HepG2 (cell line): ENCODE results near the gene PPP1R7.

Experiments used
- ERF ChIP-seq: IDR thresholded peaks from 2 replicates; pipeline ENCODE4 v1.6.1; 2018; ENCODE audit warnings: missing biosample characterization, missing genetic modification reagents
- NFE2 ChIP-seq: sonication (generic); formaldehyde crosslinking; IDR thresholded peaks from 2 replicates; pipeline ENCODE4 v1.4.0; 2020; ENCODE audit warnings: missing genetic modification reagents
- ZBTB42 ChIP-seq: sonication (generic); formaldehyde crosslinking; IDR thresholded peaks from 2 replicates; pipeline ENCODE4 v1.5.0; 2020; ENCODE audit warnings: mild to moderate bottlenecking, missing genetic modification reagents
- ZNF589 ChIP-seq: sonication (generic); formaldehyde crosslinking; conservative IDR thresholded peaks from 2 replicates; pipeline ENCODE4 v1.8.0; 2022; ENCODE audit warnings: mild to moderate bottlenecking, moderate library complexity, missing genetic modification reagents
- TF ChIP-seq, protein P1 (sequence below): fragments of 450-650 bp; IDR thresholded peaks from 2 replicates; pipeline ENCODE4 v1.6.1; 2017; ENCODE audit warnings: mild to moderate bottlenecking
- TF ChIP-seq, protein P2 (sequence below): sonication (generic); formaldehyde crosslinking; IDR thresholded peaks from 2 replicates; pipeline ENCODE4 v1.4.0; 2020; ENCODE audit warnings: low read depth, missing genetic modification reagents
- TF ChIP-seq, protein P3 (sequence below), 2 experiments: IDR thresholded peaks; 2 replicates each; pipeline ENCODE4 v1.6.1; 2011 to 2012; ENCODE audit warnings: low read length in 2 of 2, borderline replicate concordance in 1 of 2, low read depth in 1 of 2, mild to moderate bottlenecking in 1 of 2, moderate library complexity in 1 of 2

DNA sequence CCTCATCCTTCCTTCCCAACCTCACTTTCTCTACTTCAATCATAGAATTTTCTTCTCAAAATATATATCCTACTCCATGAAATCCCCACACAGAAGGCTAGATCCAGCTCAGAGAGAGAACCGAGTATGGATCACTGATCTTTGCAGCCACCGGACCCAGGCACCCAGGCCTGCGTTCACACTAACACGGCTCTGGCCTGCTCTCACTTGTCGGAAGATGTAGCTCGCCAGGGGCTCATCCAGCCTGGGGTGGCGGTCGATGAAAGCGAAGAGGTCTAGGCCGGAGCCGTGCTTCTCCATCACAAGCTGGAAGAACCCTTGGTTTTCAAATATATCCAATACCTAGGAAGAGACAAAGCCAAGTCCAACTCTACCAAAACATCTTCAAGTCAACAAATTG is 35.4 kb upstream of the PPP1R7 start:
- TF ChIP-seq ZNF589 (CRISPR knock-in tag) = no peak
- TF ChIP-seq NFE2 (CRISPR knock-in tag) = no peak
- no peak for TF ChIP-seq ZBTB42 (CRISPR knock-in tag)
- TF ChIP-seq, protein P1, sequence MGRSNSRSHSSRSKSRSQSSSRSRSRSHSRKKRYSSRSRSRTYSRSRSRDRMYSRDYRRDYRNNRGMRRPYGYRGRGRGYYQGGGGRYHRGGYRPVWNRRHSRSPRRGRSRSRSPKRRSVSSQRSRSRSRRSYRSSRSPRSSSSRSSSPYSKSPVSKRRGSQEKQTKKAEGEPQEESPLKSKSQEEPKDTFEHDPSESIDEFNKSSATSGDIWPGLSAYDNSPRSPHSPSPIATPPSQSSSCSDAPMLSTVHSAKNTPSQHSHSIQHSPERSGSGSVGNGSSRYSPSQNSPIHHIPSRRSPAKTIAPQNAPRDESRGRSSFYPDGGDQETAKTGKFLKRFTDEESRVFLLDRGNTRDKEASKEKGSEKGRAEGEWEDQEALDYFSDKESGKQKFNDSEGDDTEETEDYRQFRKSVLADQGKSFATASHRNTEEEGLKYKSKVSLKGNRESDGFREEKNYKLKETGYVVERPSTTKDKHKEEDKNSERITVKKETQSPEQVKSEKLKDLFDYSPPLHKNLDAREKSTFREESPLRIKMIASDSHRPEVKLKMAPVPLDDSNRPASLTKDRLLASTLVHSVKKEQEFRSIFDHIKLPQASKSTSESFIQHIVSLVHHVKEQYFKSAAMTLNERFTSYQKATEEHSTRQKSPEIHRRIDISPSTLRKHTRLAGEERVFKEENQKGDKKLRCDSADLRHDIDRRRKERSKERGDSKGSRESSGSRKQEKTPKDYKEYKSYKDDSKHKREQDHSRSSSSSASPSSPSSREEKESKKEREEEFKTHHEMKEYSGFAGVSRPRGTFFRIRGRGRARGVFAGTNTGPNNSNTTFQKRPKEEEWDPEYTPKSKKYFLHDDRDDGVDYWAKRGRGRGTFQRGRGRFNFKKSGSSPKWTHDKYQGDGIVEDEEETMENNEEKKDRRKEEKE = no peak
- TF ChIP-seq, protein P2, sequence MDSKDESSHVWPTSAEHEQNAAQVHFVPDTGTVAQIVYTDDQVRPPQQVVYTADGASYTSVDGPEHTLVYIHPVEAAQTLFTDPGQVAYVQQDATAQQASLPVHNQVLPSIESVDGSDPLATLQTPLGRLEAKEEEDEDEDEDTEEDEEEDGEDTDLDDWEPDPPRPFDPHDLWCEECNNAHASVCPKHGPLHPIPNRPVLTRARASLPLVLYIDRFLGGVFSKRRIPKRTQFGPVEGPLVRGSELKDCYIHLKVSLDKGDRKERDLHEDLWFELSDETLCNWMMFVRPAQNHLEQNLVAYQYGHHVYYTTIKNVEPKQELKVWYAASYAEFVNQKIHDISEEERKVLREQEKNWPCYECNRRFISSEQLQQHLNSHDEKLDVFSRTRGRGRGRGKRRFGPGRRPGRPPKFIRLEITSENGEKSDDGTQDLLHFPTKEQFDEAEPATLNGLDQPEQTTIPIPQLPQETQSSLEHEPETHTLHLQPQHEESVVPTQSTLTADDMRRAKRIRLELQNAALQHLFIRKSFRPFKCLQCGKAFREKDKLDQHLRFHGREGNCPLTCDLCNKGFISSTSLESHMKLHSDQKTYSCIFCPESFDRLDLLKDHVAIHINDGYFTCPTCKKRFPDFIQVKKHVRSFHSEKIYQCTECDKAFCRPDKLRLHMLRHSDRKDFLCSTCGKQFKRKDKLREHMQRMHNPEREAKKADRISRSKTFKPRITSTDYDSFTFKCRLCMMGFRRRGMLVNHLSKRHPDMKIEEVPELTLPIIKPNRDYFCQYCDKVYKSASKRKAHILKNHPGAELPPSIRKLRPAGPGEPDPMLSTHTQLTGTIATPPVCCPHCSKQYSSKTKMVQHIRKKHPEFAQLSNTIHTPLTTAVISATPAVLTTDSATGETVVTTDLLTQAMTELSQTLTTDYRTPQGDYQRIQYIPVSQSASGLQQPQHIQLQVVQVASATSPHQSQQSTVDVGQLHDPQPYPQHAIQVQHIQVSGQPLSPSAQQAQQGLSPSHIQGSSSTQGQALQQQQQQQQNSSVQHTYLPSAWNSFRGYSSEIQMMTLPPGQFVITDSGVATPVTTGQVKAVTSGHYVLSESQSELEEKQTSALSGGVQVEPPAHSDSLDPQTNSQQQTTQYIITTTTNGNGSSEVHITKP (CRISPR knock-in tag) = no peak
- TF ChIP-seq, protein P3, sequence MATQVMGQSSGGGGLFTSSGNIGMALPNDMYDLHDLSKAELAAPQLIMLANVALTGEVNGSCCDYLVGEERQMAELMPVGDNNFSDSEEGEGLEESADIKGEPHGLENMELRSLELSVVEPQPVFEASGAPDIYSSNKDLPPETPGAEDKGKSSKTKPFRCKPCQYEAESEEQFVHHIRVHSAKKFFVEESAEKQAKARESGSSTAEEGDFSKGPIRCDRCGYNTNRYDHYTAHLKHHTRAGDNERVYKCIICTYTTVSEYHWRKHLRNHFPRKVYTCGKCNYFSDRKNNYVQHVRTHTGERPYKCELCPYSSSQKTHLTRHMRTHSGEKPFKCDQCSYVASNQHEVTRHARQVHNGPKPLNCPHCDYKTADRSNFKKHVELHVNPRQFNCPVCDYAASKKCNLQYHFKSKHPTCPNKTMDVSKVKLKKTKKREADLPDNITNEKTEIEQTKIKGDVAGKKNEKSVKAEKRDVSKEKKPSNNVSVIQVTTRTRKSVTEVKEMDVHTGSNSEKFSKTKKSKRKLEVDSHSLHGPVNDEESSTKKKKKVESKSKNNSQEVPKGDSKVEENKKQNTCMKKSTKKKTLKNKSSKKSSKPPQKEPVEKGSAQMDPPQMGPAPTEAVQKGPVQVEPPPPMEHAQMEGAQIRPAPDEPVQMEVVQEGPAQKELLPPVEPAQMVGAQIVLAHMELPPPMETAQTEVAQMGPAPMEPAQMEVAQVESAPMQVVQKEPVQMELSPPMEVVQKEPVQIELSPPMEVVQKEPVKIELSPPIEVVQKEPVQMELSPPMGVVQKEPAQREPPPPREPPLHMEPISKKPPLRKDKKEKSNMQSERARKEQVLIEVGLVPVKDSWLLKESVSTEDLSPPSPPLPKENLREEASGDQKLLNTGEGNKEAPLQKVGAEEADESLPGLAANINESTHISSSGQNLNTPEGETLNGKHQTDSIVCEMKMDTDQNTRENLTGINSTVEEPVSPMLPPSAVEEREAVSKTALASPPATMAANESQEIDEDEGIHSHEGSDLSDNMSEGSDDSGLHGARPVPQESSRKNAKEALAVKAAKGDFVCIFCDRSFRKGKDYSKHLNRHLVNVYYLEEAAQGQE (IDR thresholded peaks at IDR 0.05; ENCODE audit: borderline replicate concordance in 1 of 2, low read depth in 1 of 2, low read length in 2 of 2) = no peak
- TF ChIP-seq ERF (CRISPR knock-in tag) = no peak
